Mesendoderm (in vitro differentiated cells): ENCODE data around the gene CELA2B.

Experiments used
- DNase-seq: peaks from one replicate; pipeline ENCODE4 v3.0.0; 2013
- H2AK5ac ChIP-seq: 2 replicates; pipeline ENCODE4 v1.6.1; 2013; ENCODE audit warnings: low read length, inconsistent platforms
- H2BK120ac ChIP-seq: 2 replicates; pipeline ENCODE4 v1.6.1; 2013; ENCODE audit warnings: low read depth, mild to moderate bottlenecking, low read length, moderate library complexity, mixed read lengths
- H2BK15ac ChIP-seq: replicated peaks from 2 replicates; pipeline ENCODE4 v1.6.1; 2013; ENCODE audit warnings: low read depth, mild to moderate bottlenecking, moderate library complexity
- H2BK5ac ChIP-seq: 2 replicates; pipeline ENCODE4 v1.6.1; 2013; ENCODE audit warnings: low read length, inconsistent platforms
- H3K18ac ChIP-seq: 2 replicates; pipeline ENCODE4 v1.6.1; 2013; ENCODE audit warnings: mild to moderate bottlenecking, low read length, mixed read lengths
- H3K23ac ChIP-seq: one replicate; pipeline ENCODE4 v1.6.1; 2013; ENCODE audit warnings: low read length
- H3K27ac ChIP-seq: 2 replicates; pipeline ENCODE4 v1.5.1; 2013; ENCODE audit warnings: low read depth, mild to moderate bottlenecking, inconsistent platforms, low read length, moderate library complexity
- H3K27me3 ChIP-seq: 2 replicates; pipeline ENCODE4 v1.6.1; 2013; ENCODE audit warnings: low read length, control low read depth, mild to moderate bottlenecking, inconsistent platforms; ENCODE audit not compliant: insufficient read depth, poor library complexity
- H3K36me3 ChIP-seq: 2 replicates; pipeline ENCODE4 v1.6.1; 2013; ENCODE audit warnings: low read length, inconsistent platforms; ENCODE audit not compliant: control insufficient read depth, insufficient read depth
- H3K4ac ChIP-seq: one replicate; pipeline ENCODE4 v1.6.1; 2013; ENCODE audit warnings: low read depth, mild to moderate bottlenecking, low read length, moderate library complexity
- H3K4me1 ChIP-seq: 2 replicates; pipeline ENCODE4 v1.6.1; 2013; ENCODE audit warnings: low read depth, low read length, inconsistent platforms; ENCODE audit not compliant: control insufficient read depth
- H3K4me2 ChIP-seq: 2 replicates; pipeline ENCODE4 v1.6.1; 2013; ENCODE audit warnings: low read length
- H3K4me3 ChIP-seq: 2 replicates; pipeline ENCODE4 v1.5.1; 2013; ENCODE audit warnings: mild to moderate bottlenecking, low read length
- H3K56ac ChIP-seq: one replicate; pipeline ENCODE4 v1.6.1; 2013; ENCODE audit warnings: low read length
- H3K79me1 ChIP-seq: 2 replicates; pipeline ENCODE4 v1.6.1; 2013; ENCODE audit warnings: low read length, inconsistent platforms
- H3K79me2 ChIP-seq: 2 replicates; pipeline ENCODE4 v1.6.1; 2013; ENCODE audit warnings: mild to moderate bottlenecking, low read length; ENCODE audit not compliant: control insufficient read depth, insufficient read depth
- H3K9ac ChIP-seq: 2 replicates; pipeline ENCODE4 v1.6.1; 2013; ENCODE audit warnings: low read length, inconsistent platforms
- H4K5ac ChIP-seq: one replicate; pipeline ENCODE4 v1.6.1; 2013; ENCODE audit warnings: low read length
- H4K8ac ChIP-seq: one replicate; pipeline ENCODE4 v1.6.1; 2013; ENCODE audit warnings: low read depth, mild to moderate bottlenecking, control low read depth, low read length, moderate library complexity
- whole genome bisulfite sequencing: extraction: QIAGEN DNeasy Blood & Tissue Kit; methylation state at CpG from one replicate; pipeline ENCODE4 v1.1.7; 2013; ENCODE audit warnings: low lambda C conversion rate, missing lambda C conversion rate; ENCODE audit not compliant: insufficient coverage; ENCODE audit errors: extremely low coverage; 5-methylcytosine and 5-hydroxymethylcytosine counted together

The CELA2B gene

DNA sequence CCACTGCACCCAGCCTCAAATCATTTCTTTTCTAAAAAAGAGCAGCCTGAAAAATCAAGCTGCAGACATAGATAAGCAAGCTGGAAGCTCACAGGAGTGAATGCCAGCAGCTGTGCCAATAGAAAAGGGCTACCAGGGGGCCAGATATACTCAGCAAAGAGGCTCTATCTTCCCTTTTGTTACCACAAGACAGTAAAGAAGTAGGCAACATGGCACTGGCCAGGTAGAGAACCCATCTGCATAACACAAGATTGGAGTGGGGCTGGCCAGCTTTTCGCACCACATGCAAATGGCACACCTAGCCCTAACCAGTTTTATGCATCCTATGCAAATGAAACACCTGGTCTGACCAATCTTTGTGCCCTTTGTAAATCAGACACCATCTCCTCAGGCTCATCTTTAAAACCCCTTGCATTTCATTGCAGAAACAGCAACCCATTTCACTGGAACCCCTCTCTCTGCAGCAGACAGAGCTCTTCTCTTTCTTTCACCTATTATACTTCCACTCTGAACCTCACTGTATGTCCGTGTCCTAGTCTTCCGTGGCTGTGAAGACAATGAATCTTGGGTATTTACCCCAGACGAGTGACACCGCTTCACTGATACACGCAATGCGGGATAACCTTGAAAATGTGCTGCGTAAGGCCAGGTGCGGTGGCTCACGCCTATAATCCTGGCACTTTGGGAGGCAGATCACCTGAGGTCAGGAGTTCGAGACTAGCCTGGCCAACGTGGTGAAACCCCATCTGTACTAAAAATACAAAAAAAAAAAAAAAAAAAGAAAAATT is 33.0 kb downstream of the CELA2B start:
- H3K27me3 ChIP-seq = no peaks in the 10 kb centered on the region
- no CpG with 5 or more reads among the region's 12 CpGs for WGBS
- no peak overlapping the region for H2AK5ac ChIP-seq
- no peak overlapping the region for H3K27ac ChIP-seq
- H3K18ac ChIP-seq = no peak overlapping the region
- no peak overlapping the region for H3K9ac ChIP-seq
- H2BK5ac ChIP-seq = no peak overlapping the region
- no peak overlapping the region for H3K56ac ChIP-seq
- no peak overlapping the region for H3K4ac ChIP-seq
- no peak overlapping the region for H3K23ac ChIP-seq
- H3K79me2 ChIP-seq = no peaks in the 10 kb centered on the region
- no peaks in the 10 kb centered on the region for H3K36me3 ChIP-seq
- no peak overlapping the region for H4K5ac ChIP-seq
- no peak overlapping the region for H2BK120ac ChIP-seq
- no peak overlapping the region for H4K8ac ChIP-seq
- H3K79me1 ChIP-seq = no peaks in the 10 kb centered on the region
- H3K4me2 ChIP-seq = no peak overlapping the region
- H3K4me1 ChIP-seq = peaks cover 4% of the 10 kb centered on the region
- H2BK15ac ChIP-seq = no peak overlapping the region
- DNase-seq = peak; percentile 35
- H3K4me3 ChIP-seq = no peak overlapping the region

- Histone ChIP-seq H2BK120ac (no peak overlapping the region), H3K27me3 (no peaks in the 10 kb centered on the region), H3K27ac (no peak overlapping the region), H4K8ac (no peak overlapping the region), H3K36me3 (no peaks in the 10 kb centered on the region), H4K5ac (no peak overlapping the region), H3K9ac (no peak overlapping the region), H2AK5ac (no peak overlapping the region), H2BK5ac (no peak overlapping the region), H2BK15ac (no peak overlapping the region), H3K4ac (no peak overlapping the region), H3K4me2 (no peak overlapping the region), H3K4me3 (no peak overlapping the region), H3K79me1 (no peaks in the 10 kb centered on the region), H3K4me1 (peaks cover 4% of the 10 kb centered on the region), H3K56ac (no peak overlapping the region), H3K23ac (no peak overlapping the region), H3K79me2 (no peaks in the 10 kb centered on the region), H3K18ac (no peak overlapping the region)
- no peak for DNase-seq
- no CpG with 5 or more reads among the region's 7 CpGs for WGBS
These were observed 33.7 kb downstream of the CELA2B start for GRCh38 chr1:15509586-15509985.

- no peak overlapping the region for H2AK5ac ChIP-seq
- no peak overlapping the region for H3K4me3 ChIP-seq
These were observed 34.9 kb downstream of the CELA2B start for GRCh38 chr1:15510611-15511405.

DNA sequence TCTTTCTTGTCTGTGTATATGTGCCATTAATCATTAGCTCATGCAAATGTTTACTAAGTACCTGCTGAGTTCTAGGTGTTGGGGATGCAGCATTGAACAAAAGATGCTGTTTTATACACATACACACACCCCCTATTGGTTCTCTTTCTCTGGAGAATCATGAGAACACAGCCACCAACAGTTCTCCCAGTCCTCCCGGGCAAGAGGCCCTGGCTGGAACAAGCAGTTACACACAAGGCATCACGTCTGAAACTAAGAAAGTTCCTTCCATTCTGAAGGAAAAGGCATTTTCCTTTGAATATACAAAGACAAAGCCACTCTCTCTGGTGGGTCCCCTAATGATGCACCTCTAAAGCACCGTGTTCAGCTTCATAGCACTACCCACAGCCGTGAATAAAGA is 37.3 kb downstream of the CELA2B start:
- Histone ChIP-seq H3K23ac (no peak overlapping the region), H4K5ac (no peak overlapping the region), H3K18ac (no peak overlapping the region), H3K27me3 (no peaks in the 10 kb centered on the region), H3K4me1 (peaks cover 4% of the 10 kb centered on the region), H2BK120ac (no peak overlapping the region), H3K56ac (no peak overlapping the region), H3K9ac (no peak overlapping the region), H4K8ac (no peak overlapping the region), H3K36me3 (peaks cover 2% of the 10 kb centered on the region), H3K79me1 (no peaks in the 10 kb centered on the region), H3K4ac (no peak overlapping the region), H3K4me3 (no peak overlapping the region), H2AK5ac (no peak overlapping the region), H3K4me2 (no peak overlapping the region), H2BK5ac (no peak overlapping the region), H3K79me2 (no peaks in the 10 kb centered on the region), H3K27ac (no peak overlapping the region), H2BK15ac (no peak overlapping the region)
- no CpG with 5 or more reads among the region's 4 CpGs for WGBS
- DNase-seq = no peak

More at GRCh38 chr1:15510611-15511405, 34.9 kb downstream of the CELA2B start:
- Histone ChIP-seq H2BK5ac (no peak overlapping the region), H3K36me3 (no peaks in the 10 kb centered on the region), H3K23ac (no peak overlapping the region), H4K8ac (no peak overlapping the region), H3K4ac (no peak overlapping the region), H3K27me3 (no peaks in the 10 kb centered on the region), H2BK15ac (no peak overlapping the region), H3K4me2 (no peak overlapping the region), H3K79me2 (no peaks in the 10 kb centered on the region), H3K56ac (no peak overlapping the region), H3K9ac (no peak overlapping the region), H2BK120ac (no peak overlapping the region), H3K4me1 (peaks cover 4% of the 10 kb centered on the region), H4K5ac (no peak overlapping the region), H3K79me1 (no peaks in the 10 kb centered on the region), H3K18ac (no peak overlapping the region), H3K27ac (no peak overlapping the region)
- WGBS = no CpG with 5 or more reads among the region's 8 CpGs
- DNase-seq = no peak

- Histone ChIP-seq H3K56ac (no peak overlapping the region), H4K8ac (no peak overlapping the region), H4K5ac (no peak overlapping the region), H3K23ac (no peak overlapping the region), H3K4me3 (no peak overlapping the region), H3K36me3 (peaks cover 2% of the 10 kb centered on the region), H3K27ac (no peak overlapping the region), H3K27me3 (no peaks in the 10 kb centered on the region), H3K9ac (no peak overlapping the region), H3K79me1 (no peaks in the 10 kb centered on the region), H2BK15ac (no peak overlapping the region), H3K18ac (no peak overlapping the region), H3K4me1 (peaks cover 2% of the 10 kb centered on the region), H3K4me2 (no peak overlapping the region), H2BK120ac (no peak overlapping the region), H3K79me2 (no peaks in the 10 kb centered on the region), H2AK5ac (no peak overlapping the region), H3K4ac (no peak overlapping the region), H2BK5ac (no peak overlapping the region)
- no peak for DNase-seq
- no CpG with 5 or more reads among the region's 3 CpGs for WGBS
These were observed 38.0 kb downstream of the CELA2B start for GRCh38 chr1:15513919-15514318.
